SW 1271 (cell line): ENCODE results near the gene ARHGDIG.

Experiments
- DNase-seq, 2 experiments: peaks; one replicate each; lab custom pipeline; 2025; lab: John Stamatoyannopoulos, UW

Gene ARHGDIG

DNA sequence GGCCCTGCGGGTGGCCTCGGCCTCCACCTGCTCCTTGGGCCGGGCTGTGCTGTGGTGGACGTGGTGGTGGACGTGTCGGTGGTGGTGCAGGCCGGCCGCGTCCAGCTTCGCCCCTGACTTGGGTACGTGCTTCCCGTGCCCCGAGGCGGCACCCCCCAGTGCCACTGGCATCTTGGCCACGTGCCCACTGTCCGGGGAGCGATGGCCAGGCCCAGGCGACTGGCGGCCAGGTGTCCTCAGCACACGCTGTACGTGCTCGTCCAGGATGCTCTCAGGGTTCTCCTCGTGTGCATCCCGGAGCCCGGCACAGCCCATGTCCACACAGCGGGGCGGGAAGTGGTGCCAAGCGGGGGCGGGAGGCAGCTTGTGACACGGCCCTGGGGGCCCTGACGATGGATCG, 17.4 kb downstream of the ARHGDIG start:
- DNase-seq: no peak

DNA sequence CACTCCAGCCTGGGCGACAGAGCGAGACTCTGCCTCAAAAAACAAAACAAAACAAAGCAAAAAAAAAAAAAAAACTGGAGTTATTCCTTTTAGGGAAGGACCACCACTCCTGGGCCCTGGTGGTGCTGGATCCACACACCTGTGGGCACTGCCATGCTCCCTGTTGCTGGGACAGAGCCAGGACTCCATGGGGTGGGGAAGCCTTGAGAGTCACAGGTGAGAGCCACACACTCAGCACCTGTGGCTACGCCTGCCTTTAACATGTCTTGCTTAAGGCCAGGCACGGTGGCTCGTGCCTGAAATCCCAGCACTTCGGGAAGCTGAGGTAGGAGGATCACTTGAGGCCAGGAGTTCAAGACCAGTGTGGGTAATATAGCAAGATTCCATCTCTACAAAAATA, 20.8 kb downstream of the ARHGDIG start:
- no peak for DNase-seq

DNA sequence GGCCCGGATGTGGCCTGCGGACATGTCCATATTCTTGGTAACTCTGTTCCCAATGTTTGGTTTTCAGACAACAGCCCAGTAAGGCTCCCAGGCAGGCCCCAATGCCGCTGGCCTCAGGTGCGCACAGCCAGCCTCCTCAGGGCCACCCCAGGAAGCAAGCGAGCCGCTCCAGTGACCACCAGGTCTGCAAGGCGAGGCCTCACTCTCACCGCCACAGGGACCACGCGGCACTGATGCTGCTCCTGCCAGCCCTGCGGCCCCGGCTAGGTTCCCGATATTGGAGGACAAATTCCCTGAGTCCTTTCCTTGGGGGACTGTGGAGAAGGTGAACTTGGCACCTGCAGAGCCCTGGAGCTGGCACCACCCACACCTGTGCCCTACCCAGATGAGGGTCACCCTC, 21.6 kb downstream of the ARHGDIG start:
- DNase-seq: no peak

DNA sequence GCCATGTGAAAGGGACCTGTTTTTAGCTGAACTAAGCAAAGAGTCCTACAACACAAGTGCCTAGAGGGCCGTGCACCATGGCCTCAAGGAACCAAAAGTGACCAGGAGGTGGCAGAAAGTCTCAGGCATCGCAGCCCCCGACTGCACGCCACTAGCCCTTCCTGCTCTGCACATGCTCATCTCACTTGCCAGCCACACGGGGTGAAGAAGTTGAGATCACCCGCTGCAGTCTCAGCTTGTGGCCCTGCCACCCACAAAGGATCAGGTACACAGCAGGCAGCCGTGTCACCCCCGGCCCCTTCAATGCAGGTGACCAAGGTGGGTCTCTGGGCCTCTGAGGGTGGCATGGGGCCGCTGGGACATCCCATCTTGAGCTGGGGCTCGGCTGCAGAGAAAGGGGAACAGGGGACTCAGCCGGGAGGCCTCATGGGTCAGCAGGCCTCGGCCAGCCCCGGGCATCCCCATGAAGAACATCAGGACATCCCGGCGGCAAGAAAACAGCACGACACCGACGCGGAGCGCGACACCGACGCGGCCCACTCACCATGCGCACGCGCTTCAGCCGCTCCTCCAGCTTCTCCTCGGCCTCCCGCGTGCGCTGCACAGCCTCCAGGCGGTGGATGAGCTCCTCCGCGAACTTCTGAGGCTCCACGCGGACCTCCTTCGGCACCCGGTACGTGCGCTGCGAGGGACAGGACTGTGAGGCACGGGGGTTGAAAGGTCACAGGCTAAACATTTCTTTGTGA, 23.5 kb downstream of the ARHGDIG start:
- DNase-seq: no peak

DNA sequence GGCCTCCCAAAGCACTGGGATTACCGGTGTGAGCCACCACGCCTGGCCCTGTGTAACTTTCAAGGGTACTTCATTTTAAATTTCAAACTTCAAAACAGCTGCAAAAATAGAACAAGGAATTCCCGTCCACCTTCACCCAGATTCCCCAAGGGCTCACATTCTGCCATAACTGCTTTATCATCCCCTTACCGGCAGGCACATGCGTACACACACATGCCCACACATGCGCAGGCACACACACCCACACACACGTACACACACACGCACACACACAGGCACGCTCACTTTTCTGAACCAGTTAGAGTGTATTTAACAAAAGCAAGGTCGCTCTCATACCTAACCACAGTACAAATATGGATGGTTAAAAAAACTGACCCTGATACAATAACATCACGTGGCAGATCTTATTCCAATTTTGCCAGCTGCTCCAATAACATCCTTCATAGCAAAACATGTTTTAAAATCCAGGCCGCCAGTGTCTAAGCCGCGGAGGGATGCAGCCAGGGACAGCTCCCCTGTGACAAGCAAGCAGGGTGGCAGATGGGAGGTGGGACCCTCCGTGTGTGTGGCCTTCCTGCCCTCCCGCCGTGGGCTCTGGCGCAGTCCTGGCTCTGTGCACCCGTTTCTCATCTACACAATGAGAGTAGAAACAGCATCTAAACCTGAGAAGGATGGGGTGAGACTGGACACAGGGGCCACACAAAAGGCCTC, 25.7 kb downstream of the ARHGDIG start:
- DNase-seq: no peak

DNA sequence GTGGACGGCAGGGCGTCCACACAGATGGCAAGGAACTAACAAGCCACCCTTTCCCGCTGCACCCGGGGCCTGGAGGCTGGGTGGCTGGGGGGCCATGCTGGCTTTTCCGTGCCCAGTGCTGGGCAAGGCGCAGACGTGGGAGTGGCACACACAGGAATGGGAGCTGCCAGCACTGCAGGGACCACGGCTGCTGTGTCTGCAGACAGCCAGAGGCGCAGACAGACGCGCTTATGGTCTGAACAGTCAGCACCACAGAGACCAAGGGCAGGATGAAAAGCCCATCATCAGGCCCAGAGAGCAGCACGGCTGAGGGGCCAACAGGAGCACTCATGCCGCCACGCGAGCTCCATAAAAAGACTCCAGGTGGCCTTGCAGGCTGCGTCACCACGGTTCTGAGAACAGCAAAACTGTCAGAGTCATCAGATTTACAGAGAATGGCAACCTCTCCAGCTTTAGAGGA, 26.6 kb downstream of the ARHGDIG start:
- no peak for DNase-seq

DNA sequence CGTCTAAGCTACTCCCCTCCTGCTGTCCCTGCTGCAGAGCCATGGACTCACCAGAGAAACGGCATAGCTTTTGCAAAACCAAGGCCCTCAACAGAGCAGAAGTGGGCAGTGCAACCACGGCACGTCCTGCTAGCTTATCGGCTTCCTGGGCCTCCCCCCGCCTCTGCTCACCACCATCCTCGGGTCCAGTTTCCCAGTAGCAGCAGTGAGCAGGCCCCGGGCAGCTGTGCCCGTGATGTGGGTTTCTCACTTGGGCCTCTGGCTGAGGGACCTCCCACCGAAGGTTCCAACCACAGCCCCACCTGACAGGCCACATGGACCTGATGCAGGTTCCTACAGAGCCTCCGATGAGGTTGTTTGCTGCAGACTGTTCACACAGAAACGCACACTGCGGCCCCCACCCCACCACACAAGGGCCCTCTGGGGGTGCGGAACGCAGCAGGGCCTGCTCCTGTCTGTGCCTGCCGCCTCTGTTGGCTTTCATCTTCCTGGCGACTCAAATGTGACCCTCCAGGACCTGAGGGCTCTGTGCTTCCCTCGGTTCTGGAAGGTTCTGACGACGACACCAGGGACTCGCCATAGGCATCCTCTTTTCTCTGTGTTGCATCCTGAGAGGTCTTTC, 27.4 kb downstream of the ARHGDIG start:
- no peak for DNase-seq

DNA sequence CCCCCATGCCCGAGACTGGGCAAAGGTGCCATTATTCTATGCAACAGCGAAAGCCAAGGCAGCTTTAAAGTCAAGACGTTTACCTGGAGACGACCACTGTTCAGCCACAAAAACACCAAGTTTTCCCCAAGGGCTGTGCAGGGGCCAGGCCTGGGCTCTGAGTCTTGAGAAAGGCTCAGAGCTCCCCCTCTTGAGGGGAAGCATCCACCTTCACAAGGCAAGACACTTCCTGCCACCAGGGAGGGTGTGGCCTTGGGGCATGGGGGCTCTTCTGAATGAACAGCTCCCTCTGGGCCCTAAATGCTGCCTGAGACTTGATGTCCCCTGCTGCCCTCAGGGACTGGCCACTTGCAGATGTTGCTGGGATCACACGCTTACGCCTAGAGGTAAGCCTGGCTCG, 29.1 kb downstream of the ARHGDIG start:
- DNase-seq: no peak

DNA sequence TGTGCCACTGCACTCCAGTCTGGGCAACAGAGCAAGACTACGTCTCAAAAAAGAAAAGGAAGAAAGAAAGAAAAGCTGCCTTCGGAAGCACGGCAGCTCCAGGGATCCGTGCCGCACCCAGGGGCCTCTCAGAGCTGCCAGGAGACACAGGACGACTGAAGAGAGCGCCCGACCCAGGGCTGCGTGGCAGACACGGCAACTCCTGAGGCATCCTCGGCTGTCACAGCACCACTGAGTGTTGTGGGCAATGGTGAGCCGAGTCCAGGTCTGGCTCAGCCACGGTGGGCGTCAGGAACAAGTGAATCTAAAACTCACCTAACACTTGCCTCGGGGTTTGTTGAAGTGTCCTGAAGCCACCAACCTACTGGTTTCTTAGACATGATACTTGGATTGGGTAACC, 31.3 kb downstream of the ARHGDIG start:
- no peak for DNase-seq

DNA sequence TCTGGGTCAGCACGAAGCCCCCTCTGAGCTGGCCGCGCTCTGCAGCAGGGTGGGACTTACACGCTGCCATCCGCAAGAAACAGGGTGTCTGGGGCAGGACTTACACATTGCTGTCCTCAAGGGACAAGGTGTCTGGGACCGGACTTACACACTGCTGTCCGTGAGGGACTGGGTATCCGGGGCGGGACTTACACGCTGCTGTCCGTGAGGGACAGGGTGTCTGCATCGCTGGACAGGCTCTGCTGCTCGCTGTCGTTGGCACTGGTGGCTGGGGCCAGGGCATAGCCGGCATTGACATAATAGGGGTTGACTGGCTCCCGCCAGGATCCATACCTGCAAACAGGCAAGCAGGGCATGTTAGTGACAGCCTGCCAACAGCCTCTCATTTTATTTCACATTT, 34.0 kb downstream of the ARHGDIG start:
- DNase-seq: no peak

DNA sequence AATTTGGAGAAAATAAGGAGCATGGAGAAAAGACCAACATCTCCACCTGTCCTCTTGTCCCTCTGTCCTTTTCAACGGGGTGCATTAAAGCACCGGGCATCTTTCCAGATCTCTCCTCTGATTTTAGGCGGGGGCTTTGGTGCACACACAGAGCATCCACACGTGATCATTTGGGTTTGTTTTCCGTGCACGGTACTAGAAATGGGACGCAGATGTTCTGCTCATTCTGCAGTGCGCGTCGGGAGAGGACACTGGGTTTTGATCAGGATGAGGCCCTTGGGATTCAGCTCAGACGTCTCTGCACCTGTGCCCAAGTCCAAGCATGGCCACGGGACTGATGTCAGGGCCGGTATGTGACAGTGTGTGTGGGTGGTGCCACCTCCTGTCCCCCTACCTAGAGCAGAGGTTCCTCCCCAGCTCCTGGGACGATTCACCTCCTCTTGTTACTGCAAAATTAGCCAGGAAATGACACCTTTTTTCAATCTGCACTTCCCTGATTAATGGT, 34.5 kb downstream of the ARHGDIG start:
- DNase-seq: no peak

DNA sequence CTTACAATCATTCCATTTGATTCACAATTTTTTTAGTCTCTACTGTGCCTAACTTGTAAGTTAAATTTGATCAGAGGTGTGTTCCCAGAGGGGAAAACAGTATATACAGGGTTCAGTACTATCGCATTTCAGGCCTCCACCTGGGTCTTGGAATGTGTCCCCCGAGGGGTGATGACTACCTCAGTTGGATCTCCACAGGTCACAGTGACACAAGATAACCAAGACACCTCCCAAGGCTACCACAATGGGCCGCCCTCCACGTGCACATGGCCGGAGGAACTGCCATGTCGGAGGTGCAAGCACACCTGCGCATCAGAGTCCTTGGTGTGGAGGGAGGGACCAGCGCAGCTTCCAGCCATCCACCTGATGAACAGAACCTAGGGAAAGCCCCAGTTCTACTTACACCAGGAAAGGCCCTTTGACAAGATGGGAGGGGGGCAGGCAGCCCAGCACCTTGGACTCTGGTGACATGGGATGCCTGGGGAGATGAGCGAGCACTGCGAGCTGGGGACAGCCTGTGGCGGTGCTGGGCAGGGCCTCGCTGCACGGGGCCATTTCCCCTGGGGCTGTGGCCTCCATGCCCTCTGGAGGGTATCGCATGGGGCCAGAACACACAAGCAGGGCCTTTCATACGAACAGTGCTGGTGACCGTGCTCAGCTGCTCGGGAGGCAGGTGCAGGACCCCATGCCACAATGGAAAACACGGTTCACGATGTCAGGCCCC, 36.5 kb downstream of the ARHGDIG start:
- no peak for DNase-seq

DNA sequence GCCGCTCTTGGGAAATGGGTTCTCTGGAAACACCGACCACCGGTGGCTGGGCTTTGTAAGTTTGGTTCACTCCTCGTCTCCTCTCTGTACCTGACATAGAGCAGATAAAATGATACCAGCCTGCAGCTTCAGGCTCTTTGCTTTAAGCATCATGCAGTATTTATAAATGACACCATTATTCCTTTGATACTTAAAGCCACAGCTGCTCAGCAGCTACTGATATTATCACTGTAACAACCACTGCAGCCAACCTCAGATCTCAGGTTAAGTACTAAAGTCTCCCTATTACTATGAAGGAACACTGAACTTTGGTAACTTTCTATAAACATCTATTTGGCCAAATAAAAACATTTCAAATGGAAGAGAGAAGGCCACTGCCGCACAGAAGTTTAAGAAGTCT, 37.2 kb downstream of the ARHGDIG start:
- DNase-seq: no peak

DNA sequence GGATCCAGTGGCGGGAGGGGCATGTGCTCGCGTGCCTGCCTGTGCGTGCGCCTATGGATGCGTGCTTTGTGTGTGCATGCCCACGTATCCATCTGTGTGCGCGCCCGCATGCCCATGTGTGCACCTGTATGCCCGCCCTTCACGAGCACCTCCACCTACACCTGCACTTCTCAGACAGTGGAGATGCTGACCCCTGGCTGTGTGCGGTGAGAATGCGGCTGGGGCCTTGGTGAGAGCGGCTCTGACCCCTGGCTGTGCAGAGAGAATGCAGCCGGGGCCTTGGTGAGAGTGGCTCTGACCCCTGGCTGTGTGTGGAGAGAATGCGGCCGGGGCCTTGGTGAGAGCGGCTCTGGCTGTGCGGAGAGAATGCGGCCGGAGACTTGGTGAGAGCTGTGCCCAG, 38.2 kb downstream of the ARHGDIG start:
- DNase-seq: no peak

DNA sequence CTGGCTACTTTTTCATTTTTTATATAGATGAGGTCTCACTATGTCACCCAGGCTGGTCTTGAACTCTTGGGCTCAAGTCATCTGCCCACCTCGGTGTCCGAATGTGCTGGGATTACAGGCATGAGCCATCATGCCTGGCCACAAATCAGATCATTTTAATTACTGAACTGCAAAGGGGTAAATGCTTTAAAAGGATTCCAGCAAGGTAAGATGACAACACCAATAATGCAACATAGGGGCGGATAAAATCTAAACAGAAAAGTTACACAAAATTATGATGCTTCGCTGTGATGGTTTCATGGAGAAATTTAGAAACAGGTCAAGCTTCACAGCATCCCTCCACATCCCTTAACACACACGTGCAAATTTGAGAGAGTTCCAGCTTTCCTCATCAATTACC, 39.8 kb downstream of the ARHGDIG start:
- DNase-seq: no peak

DNA sequence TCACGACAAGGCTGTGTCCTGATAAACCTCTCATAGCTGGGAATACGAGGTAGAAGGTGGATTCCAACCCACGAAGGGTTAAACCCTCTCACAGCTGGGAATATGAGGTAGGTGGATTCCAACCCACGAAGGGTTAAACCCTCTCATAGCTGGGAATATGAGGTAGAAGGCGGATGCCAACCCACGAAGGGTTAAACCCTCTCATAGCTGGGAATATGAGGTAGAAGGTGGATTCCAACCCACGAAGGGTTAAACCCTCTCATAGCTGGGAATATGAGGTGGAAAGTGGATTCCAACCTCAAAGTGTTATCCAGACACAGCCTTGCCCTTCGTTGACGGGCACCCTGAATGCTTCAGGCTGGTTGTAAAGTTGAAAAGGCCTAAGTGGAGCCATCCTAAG, 41.1 kb downstream of the ARHGDIG start:
- no peak for DNase-seq

DNA sequence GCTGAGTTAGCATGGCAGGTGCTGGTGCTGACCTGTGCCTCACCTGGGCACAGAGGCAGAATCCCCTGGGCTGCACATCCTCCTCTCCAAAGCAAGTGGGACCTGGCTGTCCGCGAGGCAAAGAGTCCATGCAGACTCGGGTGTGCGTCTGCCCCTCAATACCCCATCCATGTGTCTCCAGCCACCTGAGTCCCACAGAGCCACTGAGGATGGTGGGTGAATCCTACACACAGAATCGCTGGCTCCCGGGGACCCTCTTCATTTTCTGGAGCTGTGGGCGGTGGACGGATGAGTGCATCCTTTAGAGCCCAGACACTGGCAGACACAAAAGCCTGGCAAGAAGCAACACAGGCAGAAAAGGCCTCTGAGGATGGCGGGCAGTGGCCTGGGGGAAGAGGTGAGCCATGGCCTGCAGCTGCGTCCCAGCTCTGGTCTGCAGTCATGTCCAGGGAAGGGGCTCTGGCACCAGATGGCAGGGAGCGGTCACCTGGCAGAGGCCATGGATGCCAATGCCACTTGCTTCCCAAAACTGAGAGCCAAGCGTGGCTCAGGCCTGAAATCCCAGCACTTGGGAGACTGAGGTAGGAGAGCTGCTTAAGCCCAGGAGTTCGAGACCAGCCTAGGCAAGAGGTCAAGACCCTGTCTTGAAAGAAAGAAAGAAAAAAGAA, 42.2 kb downstream of the ARHGDIG start:
- DNase-seq: no peak

DNA sequence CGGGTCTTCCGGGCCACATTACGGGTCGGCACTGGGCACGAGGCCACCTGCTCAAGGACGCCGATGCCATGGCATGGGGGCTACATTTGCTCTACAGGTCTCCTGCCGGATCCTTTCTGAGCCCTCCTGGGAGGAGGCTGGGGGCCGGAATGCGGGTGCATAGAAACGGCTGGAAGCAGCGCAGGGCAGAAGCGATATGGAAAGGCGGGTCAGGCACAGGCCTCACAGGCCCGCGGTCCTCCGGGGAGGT, 43.7 kb downstream of the ARHGDIG start:
- DNase-seq: no peak

DNA sequence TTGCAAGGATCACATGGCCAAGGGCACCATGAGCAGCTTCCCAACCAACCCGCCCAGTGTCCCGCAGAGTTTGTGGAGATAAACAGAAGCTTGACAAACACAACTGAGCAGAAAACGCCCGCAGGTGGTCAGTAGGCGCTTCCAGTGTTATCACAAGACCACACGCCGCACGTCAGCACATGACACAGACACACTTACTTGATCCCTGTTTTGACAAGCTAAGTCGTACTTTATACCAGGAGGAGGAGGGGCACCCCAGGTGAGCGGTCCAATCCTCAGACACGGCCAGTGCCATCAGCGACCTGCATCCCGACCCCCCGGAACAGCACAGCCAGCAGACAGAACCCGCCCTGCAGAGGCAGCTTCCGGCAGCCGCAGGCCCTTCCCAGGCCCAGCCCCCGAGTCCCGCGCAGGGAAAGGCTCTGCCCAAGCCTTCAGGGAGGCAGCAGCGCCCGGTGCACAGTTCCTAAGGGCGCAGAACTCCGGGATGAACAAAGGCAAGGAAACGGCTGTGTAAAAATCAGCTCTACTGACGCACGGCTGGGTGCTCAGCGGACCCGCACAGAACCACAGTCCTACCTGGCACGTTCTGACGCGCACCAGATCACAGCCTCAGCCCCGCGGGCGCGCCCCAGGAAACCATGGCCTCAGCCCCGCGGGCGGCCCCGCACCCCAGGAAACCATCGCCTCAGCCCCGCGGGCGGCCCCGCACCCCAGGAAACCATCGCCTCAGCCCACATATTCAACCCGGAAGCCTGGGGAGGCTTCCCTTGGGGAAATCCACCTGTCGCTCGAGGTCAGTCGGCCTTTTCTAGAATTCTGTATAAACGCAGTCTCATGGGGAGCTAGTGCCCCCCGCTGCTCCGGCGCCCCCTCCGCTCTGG, 44.3 kb downstream of the ARHGDIG start:
- DNase-seq: no peak

DNA sequence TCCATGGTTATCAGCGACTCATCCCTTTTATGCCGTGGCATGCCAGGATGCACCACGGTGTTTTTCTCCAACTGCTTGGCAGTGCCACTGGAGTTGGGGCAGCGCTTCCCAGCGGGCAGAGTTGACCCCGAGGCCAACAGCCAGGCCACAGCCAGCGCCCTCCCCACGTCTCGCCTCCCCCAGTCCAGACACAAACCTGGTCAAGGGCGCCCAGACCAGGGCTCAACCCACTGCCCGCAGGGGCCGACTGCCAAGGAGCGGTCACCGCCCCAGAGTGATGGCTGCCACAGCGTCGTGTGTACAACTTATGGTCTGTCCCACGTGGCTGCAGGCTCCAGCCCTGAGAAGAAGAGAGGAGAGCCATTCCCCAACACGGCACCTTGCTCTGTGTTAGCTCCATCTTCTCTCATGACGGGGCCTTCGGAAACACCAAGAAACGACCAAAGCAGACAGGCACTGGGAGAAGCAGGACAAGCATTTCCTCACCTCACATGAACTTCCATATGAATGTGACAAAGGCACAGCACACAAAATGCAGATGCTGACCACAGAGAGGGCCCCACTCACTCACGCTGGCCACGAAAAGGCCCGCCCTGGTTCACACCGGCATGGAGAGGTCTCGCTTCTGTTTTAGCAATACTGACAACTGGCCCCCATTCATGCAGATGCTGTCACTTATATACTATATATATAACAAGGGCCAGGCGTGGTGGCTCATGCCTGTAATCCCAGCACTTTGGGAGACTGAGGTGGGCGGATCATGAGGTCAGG, 45.2 kb downstream of the ARHGDIG start:
- no peak for DNase-seq
